Measurements from ENCODE around the gene PRSS2. TPM values are rescaled to one million over a fixed set of nuclear protein-coding genes. Genes with fewer than 3 reads are reported as not detected.

The PRSS2 gene
- polyA plus RNA-seq, 1 donor: 60.4 TPM

DNA sequence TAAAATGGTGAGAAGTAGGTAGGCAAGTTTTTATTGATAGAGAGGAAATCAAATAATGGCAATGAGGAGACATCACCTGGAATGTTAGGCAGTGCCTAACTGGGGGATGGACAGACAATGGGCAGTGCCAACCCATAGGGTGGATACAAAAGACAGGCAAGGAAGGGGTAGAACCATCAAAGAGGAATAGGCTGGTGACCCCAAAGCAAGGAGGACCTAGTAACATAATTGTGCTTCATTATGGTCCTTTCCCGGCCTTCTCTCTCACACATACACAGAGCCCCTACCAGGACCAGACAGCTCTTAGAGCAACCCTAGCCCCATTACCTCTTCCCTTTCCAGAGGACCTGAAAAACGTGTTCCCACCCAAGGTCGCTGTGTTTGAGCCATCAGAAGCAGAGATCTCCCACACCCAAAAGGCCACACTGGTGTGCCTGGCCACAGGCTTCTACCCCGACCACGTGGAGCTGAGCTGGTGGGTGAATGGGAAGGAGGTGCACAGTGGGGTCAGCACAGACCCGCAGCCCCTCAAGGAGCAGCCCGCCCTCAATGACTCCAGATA lies 30.0 kb downstream of the PRSS2 start:
- no peaks in the 10 kb centered on the region for H3K9me3 ChIP-seq (ENCODE audit: control insufficient read depth, low read depth, low read length)
- no peaks in the 10 kb centered on the region for H3K36me3 ChIP-seq (ENCODE audit: control insufficient read depth, insufficient read depth, low read length)
- DNase-seq: no peak
- H3K4me3 ChIP-seq (ENCODE audit: low read length): no peak overlapping the region
- H3K4me1 ChIP-seq (ENCODE audit: control insufficient read depth, insufficient read depth, low read length): peaks cover 7% of the 10 kb centered on the region
- WGBS (ENCODE audit: insufficient coverage, low lambda C conversion rate): no CpG with 5 or more reads among the region's 7 CpGs
- no peak overlapping the region for H3K27ac ChIP-seq (ENCODE audit: low read length)
- peaks cover 63% of the 10 kb centered on the region for H3K27me3 ChIP-seq (ENCODE audit: control insufficient read depth, insufficient read depth, low read length)

DNA sequence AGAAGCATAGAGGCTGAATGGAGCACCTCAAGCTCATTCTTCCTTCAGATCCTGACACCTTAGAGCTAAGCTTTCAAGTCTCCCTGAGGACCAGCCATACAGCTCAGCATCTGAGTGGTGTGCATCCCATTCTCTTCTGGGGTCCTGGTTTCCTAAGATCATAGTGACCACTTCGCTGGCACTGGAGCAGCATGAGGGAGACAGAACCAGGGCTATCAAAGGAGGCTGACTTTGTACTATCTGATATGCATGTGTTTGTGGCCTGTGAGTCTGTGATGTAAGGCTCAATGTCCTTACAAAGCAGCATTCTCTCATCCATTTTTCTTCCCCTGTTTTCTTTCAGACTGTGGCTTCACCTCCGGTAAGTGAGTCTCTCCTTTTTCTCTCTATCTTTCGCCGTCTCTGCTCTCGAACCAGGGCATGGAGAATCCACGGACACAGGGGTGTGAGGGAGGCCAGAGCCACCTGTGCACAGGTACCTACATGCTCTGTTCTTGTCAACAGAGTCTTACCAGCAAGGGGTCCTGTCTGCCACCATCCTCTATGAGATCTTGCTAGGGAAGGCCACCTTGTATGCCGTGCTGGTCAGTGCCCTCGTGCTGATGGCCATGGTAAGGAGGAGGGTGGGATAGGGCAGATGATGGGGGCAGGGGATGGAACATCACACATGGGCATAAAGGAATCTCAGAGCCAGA lies 31.0 kb downstream of the PRSS2 start:
- no peak for DNase-seq
- H3K36me3 ChIP-seq (ENCODE audit: control insufficient read depth, insufficient read depth, low read length): no peaks in the 10 kb centered on the region
- peaks cover 6% of the 10 kb centered on the region for H3K4me1 ChIP-seq (ENCODE audit: control insufficient read depth, insufficient read depth, low read length)
- no peak overlapping the region for H3K4me3 ChIP-seq (ENCODE audit: low read length)
- no peaks in the 10 kb centered on the region for H3K9me3 ChIP-seq (ENCODE audit: control insufficient read depth, low read depth, low read length)
- peaks cover 56% of the 10 kb centered on the region for H3K27me3 ChIP-seq (ENCODE audit: control insufficient read depth, insufficient read depth, low read length)
- no peak overlapping the region for H3K27ac ChIP-seq (ENCODE audit: low read length)
- no CpG with 5 or more reads among the region's 8 CpGs for WGBS (ENCODE audit: insufficient coverage, low lambda C conversion rate)

GRCh38 chr7:142802301-142802700 lies 31.5 kb downstream of the PRSS2 start:
- WGBS (ENCODE audit: insufficient coverage, low lambda C conversion rate): 100% methylated on average over 1 of the region's 3 CpGs
- Histone ChIP-seq H3K27ac (ENCODE audit: low read length) (no peak overlapping the region), H3K27me3 (ENCODE audit: control insufficient read depth, insufficient read depth, low read length) (peaks cover 53% of the 10 kb centered on the region), H3K4me1 (ENCODE audit: control insufficient read depth, insufficient read depth, low read length) (peaks cover 5% of the 10 kb centered on the region), H3K9me3 (ENCODE audit: control insufficient read depth, low read depth, low read length) (no peaks in the 10 kb centered on the region), H3K4me3 (ENCODE audit: low read length) (no peak overlapping the region), H3K36me3 (ENCODE audit: control insufficient read depth, insufficient read depth, low read length) (no peaks in the 10 kb centered on the region)
- DNase-seq: no peak

- DNase-seq: no peak
- Histone ChIP-seq H3K36me3 (ENCODE audit: control insufficient read depth, insufficient read depth, low read length) (no peaks in the 10 kb centered on the region), H3K4me3 (ENCODE audit: low read length) (no peak overlapping the region), H3K4me1 (ENCODE audit: control insufficient read depth, insufficient read depth, low read length) (no peaks in the 10 kb centered on the region), H3K9me3 (ENCODE audit: control insufficient read depth, low read depth, low read length) (no peaks in the 10 kb centered on the region), H3K27me3 (ENCODE audit: control insufficient read depth, insufficient read depth, low read length) (peaks cover 47% of the 10 kb centered on the region), H3K27ac (ENCODE audit: low read length) (no peak overlapping the region)
- no CpG with 5 or more reads among the region's 4 CpGs for WGBS (ENCODE audit: insufficient coverage, low lambda C conversion rate)
These were observed 33.1 kb downstream of the PRSS2 start for GRCh38 chr7:142803901-142804300.

DNA sequence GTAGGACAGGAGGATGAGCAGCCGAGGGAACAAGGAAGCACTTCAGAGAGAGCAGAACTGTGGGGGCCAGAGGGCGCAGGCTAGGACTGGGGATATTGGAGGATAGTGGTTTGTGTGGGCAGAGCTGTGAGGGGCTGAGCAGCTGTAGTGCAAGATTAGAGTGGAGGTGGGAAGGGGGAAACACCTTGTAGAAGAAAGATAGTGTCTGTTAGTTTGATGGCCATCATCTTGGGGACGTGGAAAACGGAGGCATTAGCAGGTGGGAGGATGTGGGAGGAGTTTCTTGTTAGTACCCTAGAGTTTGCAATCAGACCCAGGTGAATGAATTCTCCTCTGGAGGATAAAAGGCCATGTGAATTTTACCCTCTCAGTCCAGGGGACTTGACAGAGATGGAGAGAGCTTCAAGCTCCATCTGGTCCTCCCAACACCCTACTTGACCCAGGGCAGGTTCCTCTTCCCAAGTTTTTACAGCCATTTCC lies 34.0 kb downstream of the PRSS2 start:
- H3K9me3 ChIP-seq (ENCODE audit: control insufficient read depth, low read depth, low read length): no peaks in the 10 kb centered on the region
- H3K4me1 ChIP-seq (ENCODE audit: control insufficient read depth, insufficient read depth, low read length): no peaks in the 10 kb centered on the region
- no peak overlapping the region for H3K4me3 ChIP-seq (ENCODE audit: low read length)
- no peak for DNase-seq
- WGBS (ENCODE audit: insufficient coverage, low lambda C conversion rate): no CpG with 5 or more reads among the region's 4 CpGs
- H3K27me3 ChIP-seq (ENCODE audit: control insufficient read depth, insufficient read depth, low read length): peaks cover 47% of the 10 kb centered on the region
- no peaks in the 10 kb centered on the region for H3K36me3 ChIP-seq (ENCODE audit: control insufficient read depth, insufficient read depth, low read length)
- no peak overlapping the region for H3K27ac ChIP-seq (ENCODE audit: low read length)

DNA sequence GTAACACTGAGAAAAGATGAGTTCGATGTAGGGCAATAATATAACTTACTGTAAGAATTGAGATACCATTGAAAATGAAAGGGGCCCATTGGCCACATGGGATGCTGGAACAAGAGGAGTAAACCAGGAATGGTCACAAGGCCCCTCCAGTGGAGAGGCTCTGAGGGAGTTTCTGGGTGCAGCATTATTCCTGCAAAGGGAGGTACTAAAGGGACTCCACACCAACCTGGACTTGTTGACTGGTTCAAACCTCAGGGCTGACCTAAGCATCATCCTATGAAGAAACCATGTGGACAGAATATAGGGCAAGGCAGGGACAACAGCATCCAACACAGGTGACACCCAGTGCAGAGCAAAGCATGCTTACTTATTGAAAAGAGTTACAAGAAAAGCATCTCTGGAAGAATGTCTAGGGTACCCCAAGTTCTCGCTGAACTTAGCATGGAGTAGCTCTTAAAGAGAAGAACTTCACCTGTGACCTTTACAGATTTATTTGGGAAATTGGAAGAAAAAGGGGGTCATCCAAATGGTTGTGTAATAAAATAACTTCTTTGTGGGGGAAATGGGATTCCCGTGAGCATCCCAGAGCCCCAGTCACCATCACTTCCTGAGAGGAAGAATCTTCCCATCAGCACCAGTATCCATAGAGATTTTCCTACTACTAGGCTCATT lies 34.7 kb downstream of the PRSS2 start:
- DNase-seq: no peak
- Histone ChIP-seq H3K27me3 (ENCODE audit: control insufficient read depth, insufficient read depth, low read length) (peaks cover 45% of the 10 kb centered on the region), H3K36me3 (ENCODE audit: control insufficient read depth, insufficient read depth, low read length) (no peaks in the 10 kb centered on the region), H3K4me1 (ENCODE audit: control insufficient read depth, insufficient read depth, low read length) (no peaks in the 10 kb centered on the region), H3K9me3 (ENCODE audit: control insufficient read depth, low read depth, low read length) (no peaks in the 10 kb centered on the region), H3K27ac (ENCODE audit: low read length) (no peak overlapping the region), H3K4me3 (ENCODE audit: low read length) (no peak overlapping the region)
- WGBS (ENCODE audit: insufficient coverage, low lambda C conversion rate): no CpG with 5 or more reads among the region's 3 CpGs

DNA sequence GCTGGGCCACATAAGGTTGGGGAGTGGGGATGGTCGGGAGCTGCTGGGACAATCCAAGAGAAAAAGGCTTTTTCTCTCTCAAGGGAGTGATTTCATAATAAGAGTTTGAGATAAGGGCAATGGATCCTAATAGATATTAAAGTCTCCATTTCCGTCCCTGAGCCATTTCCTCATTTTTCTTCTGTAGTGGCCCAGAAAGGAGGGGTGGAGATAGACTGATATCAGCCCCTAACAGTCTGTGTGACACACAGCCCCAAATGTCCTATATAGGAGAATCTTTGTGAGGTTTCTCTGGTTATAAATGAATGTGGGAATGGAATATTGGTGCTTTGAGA lies 35.2 kb downstream of the PRSS2 start:
- no CpG with 5 or more reads among the region's 2 CpGs for WGBS (ENCODE audit: insufficient coverage, low lambda C conversion rate)
- H3K27ac ChIP-seq (ENCODE audit: low read length): no peak overlapping the region

GRCh38 chr7:142806957-142807356 lies 36.2 kb downstream of the PRSS2 start:
- Histone ChIP-seq H3K27me3 (ENCODE audit: control insufficient read depth, insufficient read depth, low read length) (peaks cover 36% of the 10 kb centered on the region), H3K4me3 (ENCODE audit: low read length) (no peak overlapping the region), H3K27ac (ENCODE audit: low read length) (no peak overlapping the region), H3K36me3 (ENCODE audit: control insufficient read depth, insufficient read depth, low read length) (no peaks in the 10 kb centered on the region), H3K9me3 (ENCODE audit: control insufficient read depth, low read depth, low read length) (no peaks in the 10 kb centered on the region), H3K4me1 (ENCODE audit: control insufficient read depth, insufficient read depth, low read length) (no peaks in the 10 kb centered on the region)
- WGBS (ENCODE audit: insufficient coverage, low lambda C conversion rate): 100% methylated on average over 1 of the region's 1 CpG
- DNase-seq: no peak

More for the DNA sequence above, 35.2 kb downstream of the PRSS2 start:
- no peak for DNase-seq
- Histone ChIP-seq H3K9me3 (ENCODE audit: control insufficient read depth, low read depth, low read length) (no peaks in the 10 kb centered on the region), H3K27me3 (ENCODE audit: control insufficient read depth, insufficient read depth, low read length) (peaks cover 40% of the 10 kb centered on the region), H3K36me3 (ENCODE audit: control insufficient read depth, insufficient read depth, low read length) (no peaks in the 10 kb centered on the region), H3K4me1 (ENCODE audit: control insufficient read depth, insufficient read depth, low read length) (no peaks in the 10 kb centered on the region), H3K4me3 (ENCODE audit: low read length) (no peak overlapping the region)

GRCh38 chr7:142807855-142808460 lies 37.2 kb downstream of the PRSS2 start:
- no peaks in the 10 kb centered on the region for H3K9me3 ChIP-seq (ENCODE audit: control insufficient read depth, low read depth, low read length)
- peaks cover 43% of the 10 kb centered on the region for H3K27me3 ChIP-seq (ENCODE audit: control insufficient read depth, insufficient read depth, low read length)
- no peak overlapping the region for H3K27ac ChIP-seq (ENCODE audit: low read length)
- H3K4me1 ChIP-seq (ENCODE audit: control insufficient read depth, insufficient read depth, low read length): no peaks in the 10 kb centered on the region
- WGBS (ENCODE audit: insufficient coverage, low lambda C conversion rate): no CpG with 5 or more reads among the region's 3 CpGs
- no peak overlapping the region for H3K4me3 ChIP-seq (ENCODE audit: low read length)
- no peaks in the 10 kb centered on the region for H3K36me3 ChIP-seq (ENCODE audit: control insufficient read depth, insufficient read depth, low read length)
- DNase-seq: no peak

- H3K4me1 ChIP-seq (ENCODE audit: control insufficient read depth, insufficient read depth, low read length): no peaks in the 10 kb centered on the region
These were observed 37.7 kb downstream of the PRSS2 start for GRCh38 chr7:142808461-142808801.

More at GRCh38 chr7:142808461-142808801, 37.7 kb downstream of the PRSS2 start:
- Histone ChIP-seq H3K27me3 (ENCODE audit: control insufficient read depth, insufficient read depth, low read length) (peaks cover 47% of the 10 kb centered on the region), H3K4me3 (ENCODE audit: low read length) (no peak overlapping the region), H3K36me3 (ENCODE audit: control insufficient read depth, insufficient read depth, low read length) (no peaks in the 10 kb centered on the region), H3K27ac (ENCODE audit: low read length) (no peak overlapping the region), H3K9me3 (ENCODE audit: control insufficient read depth, low read depth, low read length) (no peaks in the 10 kb centered on the region)
- no peak for DNase-seq
